Upper lobe of right lung (tissue), 1 donor: ENCODE data around the gene EHD4. TPM values are rescaled to one million over a fixed set of nuclear protein-coding genes. Genes with fewer than 3 reads are reported as not detected.

Experiments
- ATAC-seq: fragments of 200-7000 bp; cut with Tn5 transposase; one replicate; pipeline ENCODE4 v1.9.1; 2020; ENCODE audit warnings: mild to moderate bottlenecking, moderate library complexity
- DNase-seq: peaks from one replicate; pipeline ENCODE4 v3.0.0-alpha.2; 2020
- H3K27ac ChIP-seq: fragments of 200-600 bp; one replicate; pipeline ENCODE4 v1.8.0; 2022
- H3K27me3 ChIP-seq: fragments of 200-600 bp; one replicate; pipeline ENCODE4 v1.8.0; 2022; ENCODE audit warnings: mild to moderate bottlenecking
- H3K36me3 ChIP-seq: fragments of 200-600 bp; one replicate; pipeline ENCODE4 v1.8.0; 2022
- H3K4me1 ChIP-seq: fragments of 200-600 bp; one replicate; pipeline ENCODE4 v1.8.0; 2022
- H3K4me3 ChIP-seq: fragments of 200-600 bp; one replicate; pipeline ENCODE4 v1.8.0; 2022; ENCODE audit warnings: mild to moderate bottlenecking
- H3K9me3 ChIP-seq: fragments of 200-600 bp; one replicate; pipeline ENCODE4 v1.8.0; 2022
- intact Hi-C: fragments of 100-400 bp; cut with DNase I; formaldehyde crosslinking; loops from one replicate; pipeline ENCODE4 v1.11.0; 2022
- total RNA-seq: library from RNA; stranded (reverse); fragmentation: NEBNext Ultra II Directional; extraction: Animal tissue kit (Norgen Biotek cat#: 25700); gene quantifications from one replicate; pipeline ENCODE4 v1.2.1, GENCODE V29; 2021
- TF ChIP-seq, protein P1 (sequence below): fragments of 200-600 bp; IDR thresholded peaks from one replicate; pipeline ENCODE4 v1.8.0; 2022; ENCODE audit warnings: antibody characterized with exemption
- donor health status: DM: no; HTN: yes; CAD: no; lungs with severe emphysema.

The EHD4 gene
- total RNA-seq, 1 donor from 2014 or later, result 39.5 TPM

DNA sequence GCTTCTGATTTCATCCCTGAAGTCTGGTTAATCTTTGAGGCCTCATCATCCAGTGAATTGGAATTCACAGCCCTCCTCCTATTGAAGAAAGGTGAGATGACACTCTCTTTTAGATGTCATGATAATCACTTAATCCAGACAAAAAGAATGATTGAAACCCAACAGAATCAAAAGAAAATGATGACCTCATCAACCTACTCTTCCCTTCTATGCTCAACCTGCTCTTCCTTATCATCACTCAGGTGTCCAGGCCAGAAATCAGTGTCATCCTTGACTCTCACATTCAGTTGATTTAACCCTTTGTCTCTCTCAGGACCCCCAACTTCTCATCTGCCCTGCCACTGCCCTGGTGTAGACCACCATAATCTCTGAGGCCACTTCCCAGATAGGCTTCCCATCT, 36.7 kb upstream of the EHD4 start:
- Histone ChIP-seq H3K36me3 (no peaks in the 10 kb centered on the region), H3K9me3 (no peaks in the 10 kb centered on the region), H3K27me3 (no peaks in the 10 kb centered on the region), H3K4me3 (no peak overlapping the region), H3K27ac (no peak overlapping the region), H3K4me1 (no peaks in the 10 kb centered on the region)
- DNase-seq (no peak), ATAC-seq (no peak)
- intact Hi-C loops, result no loop called here
- TF ChIP-seq, protein P1, sequence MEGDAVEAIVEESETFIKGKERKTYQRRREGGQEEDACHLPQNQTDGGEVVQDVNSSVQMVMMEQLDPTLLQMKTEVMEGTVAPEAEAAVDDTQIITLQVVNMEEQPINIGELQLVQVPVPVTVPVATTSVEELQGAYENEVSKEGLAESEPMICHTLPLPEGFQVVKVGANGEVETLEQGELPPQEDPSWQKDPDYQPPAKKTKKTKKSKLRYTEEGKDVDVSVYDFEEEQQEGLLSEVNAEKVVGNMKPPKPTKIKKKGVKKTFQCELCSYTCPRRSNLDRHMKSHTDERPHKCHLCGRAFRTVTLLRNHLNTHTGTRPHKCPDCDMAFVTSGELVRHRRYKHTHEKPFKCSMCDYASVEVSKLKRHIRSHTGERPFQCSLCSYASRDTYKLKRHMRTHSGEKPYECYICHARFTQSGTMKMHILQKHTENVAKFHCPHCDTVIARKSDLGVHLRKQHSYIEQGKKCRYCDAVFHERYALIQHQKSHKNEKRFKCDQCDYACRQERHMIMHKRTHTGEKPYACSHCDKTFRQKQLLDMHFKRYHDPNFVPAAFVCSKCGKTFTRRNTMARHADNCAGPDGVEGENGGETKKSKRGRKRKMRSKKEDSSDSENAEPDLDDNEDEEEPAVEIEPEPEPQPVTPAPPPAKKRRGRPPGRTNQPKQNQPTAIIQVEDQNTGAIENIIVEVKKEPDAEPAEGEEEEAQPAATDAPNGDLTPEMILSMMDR, result no peak

DNA sequence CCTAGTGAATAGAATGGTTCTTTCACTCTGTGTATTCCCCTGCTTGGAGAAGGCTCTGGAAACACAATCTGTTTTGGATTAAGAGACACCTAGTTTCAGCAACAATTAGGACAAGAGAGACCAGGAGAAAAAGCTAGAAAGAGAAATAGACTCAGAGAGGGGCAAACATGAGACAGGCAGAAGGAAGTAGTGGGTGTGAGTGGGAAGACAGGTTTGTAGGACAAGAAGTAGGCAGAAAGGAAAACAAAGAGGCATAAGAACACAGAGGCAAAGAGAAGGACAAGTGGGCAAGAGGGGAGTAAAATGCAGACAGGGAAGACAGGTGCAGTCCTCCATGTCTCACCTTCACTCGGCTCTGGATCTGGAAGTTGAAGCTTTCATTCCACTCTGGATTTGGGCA, 35.0 kb upstream of the EHD4 start:
- intact Hi-C loops, result no loop called here
- H3K36me3 ChIP-seq, result no peaks in the 10 kb centered on the region

DNA sequence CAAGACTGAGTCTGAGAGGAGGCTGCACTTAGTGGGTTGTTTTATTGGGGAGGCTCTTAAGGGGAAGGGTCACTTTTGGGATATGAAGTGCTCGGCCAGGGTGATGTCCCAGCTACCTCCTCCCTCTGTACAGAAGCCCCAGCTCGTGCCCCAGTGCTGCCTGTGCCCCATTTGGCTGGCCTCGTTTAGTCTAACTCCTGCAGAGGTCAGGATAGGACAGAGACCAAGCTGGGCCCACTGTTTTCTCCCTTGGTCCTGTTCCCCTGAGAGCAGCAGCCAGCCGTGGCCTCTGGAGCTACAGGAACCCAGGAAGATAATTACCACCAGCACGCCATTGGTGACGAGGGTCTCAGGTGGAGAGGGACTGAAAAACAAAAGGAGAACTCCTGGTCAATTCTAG, 30.0 kb upstream of the EHD4 start:
- no peak overlapping the region for H3K4me3 ChIP-seq
- H3K9me3 ChIP-seq, result no peaks in the 10 kb centered on the region
- no peaks in the 10 kb centered on the region for H3K27me3 ChIP-seq
- H3K27ac ChIP-seq, result no peak overlapping the region
- no peak for ATAC-seq
- intact Hi-C loops, result no loop called here
- TF ChIP-seq, protein P1, result no peak
- no peaks in the 10 kb centered on the region for H3K36me3 ChIP-seq
- no peak for DNase-seq
- H3K4me1 ChIP-seq, result no peaks in the 10 kb centered on the region

More for the DNA sequence above, 35.0 kb upstream of the EHD4 start:
- Histone ChIP-seq H3K4me3 (no peak overlapping the region), H3K9me3 (no peaks in the 10 kb centered on the region), H3K4me1 (no peaks in the 10 kb centered on the region), H3K27me3 (no peaks in the 10 kb centered on the region), H3K27ac (no peak overlapping the region)
- TF ChIP-seq, protein P1, result no peak
- DNase-seq (no peak), ATAC-seq (no peak)

DNA sequence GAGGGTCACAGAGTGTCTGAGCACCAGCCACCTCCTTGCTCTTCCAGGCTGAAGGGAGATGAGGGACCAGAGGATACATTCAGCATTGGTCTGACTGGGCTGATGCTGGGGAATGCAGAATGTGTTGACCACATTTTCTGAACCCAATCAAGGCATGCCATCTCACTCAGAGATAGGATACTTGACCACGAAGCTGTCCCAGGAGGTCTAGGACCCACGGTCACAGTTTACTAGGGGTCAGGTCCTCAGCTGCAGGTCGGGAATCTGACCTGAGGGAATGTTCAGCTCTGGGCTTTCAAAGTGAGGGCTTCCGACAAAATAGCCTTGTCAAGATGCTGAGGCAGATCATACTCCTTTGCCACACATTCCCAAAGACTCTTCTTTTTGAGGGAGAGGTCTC, 28.9 kb upstream of the EHD4 start:
- Histone ChIP-seq H3K9me3 (no peaks in the 10 kb centered on the region), H3K36me3 (no peaks in the 10 kb centered on the region), H3K4me1 (no peaks in the 10 kb centered on the region), H3K27me3 (no peaks in the 10 kb centered on the region), H3K27ac (no peak overlapping the region), H3K4me3 (no peak overlapping the region)
- intact Hi-C loops, result no loop called here
- DNase-seq (no peak), ATAC-seq (no peak)
- TF ChIP-seq, protein P1, result no peak

DNA sequence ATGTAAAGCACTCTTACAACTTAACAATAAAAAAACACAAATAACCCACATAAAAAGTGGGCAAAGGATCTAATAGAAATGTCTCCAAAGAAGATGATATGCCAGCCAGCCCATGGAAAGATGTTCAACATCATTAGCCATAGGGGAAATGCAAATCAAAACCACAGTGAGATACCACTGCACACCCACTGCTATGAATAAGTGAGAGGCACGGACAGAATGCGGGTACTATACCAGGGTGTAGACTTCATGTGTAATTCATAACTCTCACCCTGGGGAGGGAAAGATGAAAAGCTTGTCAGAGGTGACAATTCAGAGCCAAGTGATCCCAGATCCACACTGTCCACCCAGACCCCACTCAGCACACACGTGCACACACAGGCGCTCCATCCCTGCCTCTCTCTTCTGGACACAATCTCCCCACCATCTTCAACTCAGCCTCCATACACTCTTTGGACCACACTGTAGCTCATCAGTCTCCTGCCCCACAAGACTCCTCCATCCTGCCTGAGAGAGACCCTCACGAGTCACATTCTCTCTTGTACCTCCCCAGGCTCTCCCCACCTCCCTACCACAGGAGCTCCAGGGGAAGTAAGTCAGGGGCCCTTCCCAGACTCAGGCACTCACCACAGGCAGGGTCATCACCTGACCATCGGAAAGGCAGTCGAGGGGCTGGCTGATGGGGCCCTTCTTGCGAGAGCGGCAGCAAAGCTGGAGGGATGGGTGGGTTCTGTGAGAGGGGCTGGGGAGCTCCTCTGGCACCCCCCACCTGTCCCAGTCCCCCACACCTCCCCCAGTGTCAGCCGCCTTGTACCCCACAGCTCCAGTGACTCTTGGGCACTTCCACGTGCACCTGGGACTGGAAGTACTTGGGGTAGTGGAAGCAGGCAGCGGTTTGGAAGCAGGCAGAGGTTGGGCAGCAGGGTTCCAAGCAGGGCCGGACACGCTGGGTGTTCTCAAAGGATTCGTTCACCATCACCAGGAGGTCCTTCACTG, 27.2 kb upstream of the EHD4 start:
- ATAC-seq, result no peak
- intact Hi-C loops, result no loop called here
- Histone ChIP-seq H3K4me3 (no peak overlapping the region), H3K36me3 (no peaks in the 10 kb centered on the region), H3K4me1 (no peaks in the 10 kb centered on the region), H3K27me3 (no peaks in the 10 kb centered on the region), H3K27ac (no peak overlapping the region), H3K9me3 (no peaks in the 10 kb centered on the region)
- DNase-seq, result peak; percentile 2
- TF ChIP-seq, protein P1, result no peak
